T-helper 1 cell treated with Interleukin-12 subunit alpha and Interleukin-12 subunit beta and Interleukin-4 antibody, amounts not matched to agents 30 μg/mL and 1 μg/mL, for 36 hours (primary cell): Measurements from ENCODE around the gene CNEP1R1.
"Not testable (repeated sequence)": the region's sequence is repeated elsewhere in the genome, so short reads cannot be mapped to it uniquely, and the experiment has no call there.

ENCODE experiments used
- H3K27ac Mint-ChIP-seq: one replicate; pipeline ENCODE4 v1.8.0; 2021; ENCODE audit warnings: mild to moderate bottlenecking, mixed read lengths
- H3K27me3 Mint-ChIP-seq: one replicate; pipeline ENCODE4 v1.8.0; 2021; ENCODE audit warnings: low read depth, mixed read lengths
- H3K36me3 Mint-ChIP-seq: one replicate; pipeline ENCODE4 v1.8.0; 2021; ENCODE audit warnings: low read depth, mixed read lengths
- H3K4me1 Mint-ChIP-seq: one replicate; pipeline ENCODE4 v1.8.0; 2021; ENCODE audit warnings: low read depth, mixed read lengths
- H3K4me3 Mint-ChIP-seq: one replicate; pipeline ENCODE4 v1.8.0; 2021; ENCODE audit warnings: mild to moderate bottlenecking, moderate library complexity, mixed read lengths
- H3K9me3 Mint-ChIP-seq: one replicate; pipeline ENCODE4 v1.8.0; 2021; ENCODE audit warnings: mixed read lengths

CNEP1R1 gene

GRCh38 chr16:50004239-50004638 is 20.8 kb upstream of the CNEP1R1 start:
- Mint-ChIP-seq H3K36me3 (no peaks in the 10 kb centered on the region), H3K9me3 (peaks cover 5% of the 10 kb centered on the region), H3K27me3 (peaks cover 17% of the 10 kb centered on the region), H3K4me3 (no peak overlapping the region), H3K27ac (no peak overlapping the region), H3K4me1 (no peaks in the 10 kb centered on the region)

DNA sequence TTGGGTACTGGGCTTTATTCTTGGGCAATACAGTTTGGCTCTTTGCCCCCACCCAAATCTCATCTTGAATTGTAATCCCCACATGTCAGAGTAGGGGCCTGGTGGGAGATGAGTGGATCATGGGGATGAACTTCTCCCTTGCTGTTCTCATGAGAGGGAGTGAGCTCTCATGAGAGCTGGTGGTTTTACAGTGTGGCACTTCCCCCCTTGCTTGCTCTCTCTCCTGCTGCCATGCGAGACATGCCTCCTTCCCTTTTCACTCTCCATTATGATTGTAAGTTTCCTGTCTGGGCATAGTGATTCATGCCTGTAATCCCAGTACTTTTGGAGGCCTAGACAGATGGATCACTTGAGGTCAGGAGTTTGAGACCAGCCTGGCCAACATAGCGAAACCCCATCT is 18.1 kb upstream of the CNEP1R1 start:
- no peak overlapping the region for H3K27ac Mint-ChIP-seq
- H3K9me3 Mint-ChIP-seq, result peaks cover 5% of the 10 kb centered on the region
- H3K4me1 Mint-ChIP-seq, result no peaks in the 10 kb centered on the region

GRCh38 chr16:50007744-50008143 is 17.3 kb upstream of the CNEP1R1 start:
- Mint-ChIP-seq H3K27ac (no peak overlapping the region), H3K36me3 (no peaks in the 10 kb centered on the region), H3K9me3 (peaks cover 5% of the 10 kb centered on the region), H3K27me3 (peaks cover 7% of the 10 kb centered on the region), H3K4me3 (no peak overlapping the region), H3K4me1 (no peaks in the 10 kb centered on the region)

More for the DNA sequence above, 18.1 kb upstream of the CNEP1R1 start:
- H3K36me3 Mint-ChIP-seq, result no peaks in the 10 kb centered on the region
- no peak overlapping the region for H3K4me3 Mint-ChIP-seq
- H3K27me3 Mint-ChIP-seq, result peaks cover 13% of the 10 kb centered on the region

- Mint-ChIP-seq H3K4me3 (no peak overlapping the region), H3K27ac (no peak overlapping the region), H3K27me3 (peaks cover 12% of the 10 kb centered on the region), H3K9me3 (peaks cover 5% of the 10 kb centered on the region), H3K4me1 (no peaks in the 10 kb centered on the region), H3K36me3 (no peaks in the 10 kb centered on the region)
These were observed 14.8 kb upstream of the CNEP1R1 start for GRCh38 chr16:50010212-50010611.

DNA sequence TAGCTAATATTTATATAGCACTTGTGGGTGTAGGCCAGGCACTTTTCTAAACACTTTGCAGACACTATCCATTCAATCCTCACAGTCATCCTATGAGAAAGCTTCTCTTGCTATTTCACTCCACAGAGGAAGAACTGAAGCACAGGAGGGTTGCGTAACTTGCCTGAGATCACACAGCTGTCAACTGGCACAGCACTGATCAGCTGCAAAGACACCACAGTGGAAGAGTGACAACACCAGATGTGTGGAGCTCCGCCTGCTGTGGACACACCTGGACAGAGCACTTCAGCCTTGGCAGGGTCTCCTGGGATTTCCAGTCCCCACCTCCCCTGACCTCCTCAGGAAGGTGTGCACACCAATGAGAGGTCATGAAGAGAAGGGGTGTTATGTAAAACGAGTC is 13.3 kb upstream of the CNEP1R1 start:
- Mint-ChIP-seq H3K4me3 (no peak overlapping the region), H3K27ac (no peak overlapping the region), H3K27me3 (peaks cover 7% of the 10 kb centered on the region), H3K4me1 (peaks cover 1% of the 10 kb centered on the region), H3K9me3 (peaks cover 5% of the 10 kb centered on the region), H3K36me3 (no peaks in the 10 kb centered on the region)

GRCh38 chr16:50012182-50012581 is 12.8 kb upstream of the CNEP1R1 start:
- peaks cover 5% of the 10 kb centered on the region for H3K9me3 Mint-ChIP-seq
- H3K4me3 Mint-ChIP-seq, result no peak overlapping the region
- H3K4me1 Mint-ChIP-seq, result peaks cover 1% of the 10 kb centered on the region
- no peak overlapping the region for H3K27ac Mint-ChIP-seq
- H3K27me3 Mint-ChIP-seq, result peaks cover 7% of the 10 kb centered on the region
- no peaks in the 10 kb centered on the region for H3K36me3 Mint-ChIP-seq

- H3K27me3 Mint-ChIP-seq, H3K4me1 Mint-ChIP-seq, H3K36me3 Mint-ChIP-seq, H3K4me3 Mint-ChIP-seq, H3K9me3 Mint-ChIP-seq, H3K27ac Mint-ChIP-seq: not testable (repeated sequence)
These were observed 10.8 kb upstream of the CNEP1R1 start for GRCh38 chr16:50014211-50014610.

GRCh38 chr16:50015631-50016030 is 9.4 kb upstream of the CNEP1R1 start:
- Mint-ChIP-seq H3K36me3 (no peaks in the 10 kb centered on the region), H3K27ac (no peak overlapping the region), H3K4me3 (no peak overlapping the region), H3K4me1 (peaks cover 1% of the 10 kb centered on the region), H3K9me3 (no peaks in the 10 kb centered on the region), H3K27me3 (peaks cover 7% of the 10 kb centered on the region)

GRCh38 chr16:50017553-50017952 is 7.5 kb upstream of the CNEP1R1 start:
- Mint-ChIP-seq H3K36me3 (no peaks in the 10 kb centered on the region), H3K27ac (no peak overlapping the region), H3K9me3 (no peaks in the 10 kb centered on the region), H3K27me3 (peaks cover 14% of the 10 kb centered on the region), H3K4me1 (peaks cover 1% of the 10 kb centered on the region), H3K4me3 (no peak overlapping the region)

DNA sequence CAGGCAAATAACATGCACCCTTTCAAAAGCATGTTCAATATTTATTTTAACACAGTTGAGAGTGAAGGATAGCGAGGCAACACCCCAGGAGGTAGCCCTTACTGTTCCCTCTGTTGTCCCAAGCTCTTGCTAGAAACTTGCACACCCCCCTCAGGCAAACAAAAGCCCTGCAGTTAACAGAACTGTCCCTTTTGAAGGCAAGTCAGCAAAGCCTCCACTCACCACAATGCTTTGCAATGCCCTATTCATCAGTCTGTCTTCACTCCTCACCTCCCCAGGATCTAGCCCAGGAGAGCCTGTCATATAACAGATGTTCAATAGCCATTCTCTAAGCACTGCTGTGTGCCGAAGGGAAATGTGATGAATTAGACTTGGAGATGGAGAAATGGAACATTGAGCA is 3.5 kb upstream of the CNEP1R1 start:
- H3K4me1 Mint-ChIP-seq, result peaks cover 12% of the 10 kb centered on the region
- H3K27me3 Mint-ChIP-seq, result peaks cover 7% of the 10 kb centered on the region
- H3K27ac Mint-ChIP-seq, result no peak overlapping the region
- no peak overlapping the region for H3K4me3 Mint-ChIP-seq
- H3K36me3 Mint-ChIP-seq, result no peaks in the 10 kb centered on the region
- no peaks in the 10 kb centered on the region for H3K9me3 Mint-ChIP-seq

DNA sequence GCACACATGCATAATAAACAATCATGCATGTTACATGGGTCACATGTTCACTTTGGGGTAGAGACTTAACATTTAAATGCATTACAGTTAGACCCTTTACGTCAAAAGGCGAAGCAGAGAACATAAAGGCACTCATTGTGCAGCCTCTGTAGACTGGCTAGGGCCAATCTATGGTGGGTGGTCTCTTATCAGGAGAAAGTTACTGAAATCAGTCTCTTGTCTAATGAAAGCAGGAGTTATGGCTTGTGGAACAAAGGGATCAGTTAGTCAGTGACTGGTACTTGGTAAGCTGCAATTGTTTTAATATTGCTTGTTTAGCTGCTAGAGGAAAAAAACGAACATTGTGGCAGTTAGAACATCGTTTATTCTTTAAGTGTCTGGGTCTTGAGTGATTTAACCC is 1.4 kb upstream of the CNEP1R1 start:
- Mint-ChIP-seq H3K4me3 (no peak overlapping the region), H3K27ac (no peak overlapping the region), H3K9me3 (no peaks in the 10 kb centered on the region), H3K27me3 (peaks cover 7% of the 10 kb centered on the region), H3K4me1 (peaks cover 17% of the 10 kb centered on the region), H3K36me3 (peaks cover 1% of the 10 kb centered on the region)

GRCh38 chr16:50024207-50024606 is 818 bp upstream of the CNEP1R1 start:
- peak overlapping the region; percentile 87 for H3K27ac Mint-ChIP-seq
- H3K36me3 Mint-ChIP-seq, result peaks cover 1% of the 10 kb centered on the region
- H3K4me1 Mint-ChIP-seq, result peaks cover 17% of the 10 kb centered on the region
- H3K27me3 Mint-ChIP-seq, result peaks cover 7% of the 10 kb centered on the region
- no peaks in the 10 kb centered on the region for H3K9me3 Mint-ChIP-seq
- peak overlapping the region; percentile 95 for H3K4me3 Mint-ChIP-seq

GRCh38 chr16:50025537-50025931 is 509 bp downstream of the CNEP1R1 start:
- peak overlapping the region; percentile 82 for H3K27ac Mint-ChIP-seq
- peaks cover 7% of the 10 kb centered on the region for H3K27me3 Mint-ChIP-seq
- peak overlapping the region; percentile 95 for H3K4me3 Mint-ChIP-seq
- H3K9me3 Mint-ChIP-seq, result no peaks in the 10 kb centered on the region
- peaks cover 22% of the 10 kb centered on the region for H3K4me1 Mint-ChIP-seq
- peaks cover 4% of the 10 kb centered on the region for H3K36me3 Mint-ChIP-seq

- no peak overlapping the region for H3K4me3 Mint-ChIP-seq
- H3K4me1 Mint-ChIP-seq, result peaks cover 29% of the 10 kb centered on the region
- no peaks in the 10 kb centered on the region for H3K9me3 Mint-ChIP-seq
- no peaks in the 10 kb centered on the region for H3K27me3 Mint-ChIP-seq
- H3K27ac Mint-ChIP-seq, result no peak overlapping the region
- peaks cover 15% of the 10 kb centered on the region for H3K36me3 Mint-ChIP-seq
These were observed 2.8 kb downstream of the CNEP1R1 start for GRCh38 chr16:50027829-50028228.

- Mint-ChIP-seq H3K4me1 (peaks cover 10% of the 10 kb centered on the region), H3K27ac (no peak overlapping the region)
These were observed 10.5 kb downstream of the CNEP1R1 start for GRCh38 chr16:50035468-50035992.

DNA sequence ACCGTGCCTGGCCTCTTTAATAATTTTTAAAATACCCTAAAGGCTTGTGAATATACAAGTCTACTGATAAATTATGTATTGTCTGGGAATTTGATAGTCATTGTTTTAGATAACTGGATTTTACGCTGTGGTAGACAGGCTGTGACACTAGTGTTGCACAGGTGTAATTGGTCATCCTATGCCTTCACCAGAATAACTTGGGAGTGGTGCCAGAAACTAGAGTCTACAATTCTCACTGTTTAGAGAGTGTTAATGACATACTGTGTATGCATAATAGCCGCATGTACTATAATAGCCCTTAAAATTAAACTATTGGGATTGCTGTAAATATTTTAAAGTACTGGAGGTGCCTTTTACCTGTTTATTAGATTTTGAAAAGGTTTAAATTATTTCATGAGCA is 11.4 kb downstream of the CNEP1R1 start:
- Mint-ChIP-seq H3K36me3 (peaks cover 16% of the 10 kb centered on the region), H3K4me1 (peaks cover 6% of the 10 kb centered on the region), H3K27me3 (no peaks in the 10 kb centered on the region), H3K9me3 (no peaks in the 10 kb centered on the region), H3K27ac (no peak overlapping the region), H3K4me3 (no peak overlapping the region)

More at GRCh38 chr16:50035468-50035992, 10.5 kb downstream of the CNEP1R1 start:
- no peaks in the 10 kb centered on the region for H3K27me3 Mint-ChIP-seq
- H3K4me3 Mint-ChIP-seq, result no peak overlapping the region
- H3K9me3 Mint-ChIP-seq, result no peaks in the 10 kb centered on the region
- peaks cover 22% of the 10 kb centered on the region for H3K36me3 Mint-ChIP-seq
